HG03457 (cell line): ENCODE data around the gene TRIM14.
"Not testable (repeated sequence)": the region's sequence is repeated elsewhere in the genome, so short reads cannot be mapped to it uniquely, and the experiment has no call there.

Experiments used
- ATAC-seq: cut with Tn5 transposase; IDR thresholded peaks from one replicate; pipeline ENCODE4 v1.9.1; 2021; ENCODE audit warnings: moderate number of reproducible peaks; ENCODE audit not compliant: unreplicated experiment

The TRIM14 gene

DNA sequence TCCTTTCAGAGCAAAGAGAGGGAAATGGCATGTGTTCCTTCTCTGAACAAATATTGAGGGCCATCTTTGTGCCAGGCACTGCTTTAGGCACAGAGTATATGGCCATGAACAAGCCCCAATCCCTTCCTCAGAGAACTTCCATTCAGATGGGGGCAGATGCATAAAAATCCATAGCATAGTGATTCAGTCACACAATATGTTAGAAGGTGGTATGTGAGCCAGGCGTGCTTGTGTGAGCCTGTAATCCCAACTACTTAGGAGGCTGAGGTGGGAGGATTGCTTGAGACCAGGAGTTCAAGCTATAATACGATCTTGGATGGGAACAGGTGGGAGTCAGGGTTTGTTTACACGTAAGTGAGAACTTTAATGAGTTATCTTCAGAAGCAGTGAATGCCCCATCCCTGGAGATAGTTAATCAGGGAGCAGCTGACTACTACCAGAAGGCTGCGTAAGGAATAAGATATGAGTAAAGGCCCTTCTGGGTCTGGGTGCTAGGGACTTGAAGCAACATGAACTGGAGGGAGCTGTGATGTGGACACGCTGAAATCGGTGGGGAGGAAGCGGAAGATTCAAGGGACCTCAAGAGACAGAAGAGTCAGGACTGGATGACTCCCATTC is 35.3 kb downstream of the TRIM14 start:
- no peak for ATAC-seq

DNA sequence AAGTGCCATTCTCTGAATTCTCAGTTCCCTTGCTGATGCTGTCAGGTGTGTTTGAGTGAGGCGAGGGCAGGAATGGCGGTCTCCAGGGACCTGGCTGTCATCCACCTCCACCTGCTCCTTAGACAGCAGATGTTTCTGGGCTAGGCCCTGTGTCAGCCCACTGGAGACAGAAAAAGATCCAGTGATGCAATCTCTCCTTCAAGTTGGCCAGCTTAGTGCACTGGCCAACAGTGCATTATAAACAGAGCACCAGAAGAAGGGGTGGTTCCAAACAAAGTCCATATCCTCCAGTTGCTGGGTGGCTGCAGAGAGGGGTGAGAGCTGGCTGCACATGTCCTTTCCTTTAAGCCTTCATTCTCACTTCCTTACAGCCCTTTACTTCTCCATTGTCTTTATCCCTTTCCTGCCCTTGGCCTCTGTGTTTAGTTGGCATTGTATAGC is 35.9 kb downstream of the TRIM14 start:
- no peak for ATAC-seq

GRCh38 chr9:98081477-98082219 is 37.4 kb downstream of the TRIM14 start:
- no peak for ATAC-seq

DNA sequence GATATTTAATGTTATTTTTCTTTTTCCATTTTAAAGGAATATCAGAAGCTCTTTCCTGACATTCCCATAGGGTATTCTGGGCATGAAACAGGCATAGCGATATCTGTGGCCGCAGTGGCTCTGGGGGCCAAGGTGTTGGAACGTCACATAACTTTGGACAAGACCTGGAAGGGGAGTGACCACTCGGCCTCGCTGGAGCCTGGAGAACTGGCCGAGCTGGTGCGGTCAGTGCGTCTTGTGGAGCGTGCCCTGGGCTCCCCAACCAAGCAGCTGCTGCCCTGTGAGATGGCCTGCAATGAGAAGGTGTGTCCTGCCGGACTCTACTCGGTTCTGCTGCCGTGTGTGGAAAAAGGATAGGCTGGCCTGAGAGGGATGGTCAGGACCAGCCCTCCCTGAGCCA is 38.2 kb downstream of the TRIM14 start:
- ATAC-seq, result no peak

DNA sequence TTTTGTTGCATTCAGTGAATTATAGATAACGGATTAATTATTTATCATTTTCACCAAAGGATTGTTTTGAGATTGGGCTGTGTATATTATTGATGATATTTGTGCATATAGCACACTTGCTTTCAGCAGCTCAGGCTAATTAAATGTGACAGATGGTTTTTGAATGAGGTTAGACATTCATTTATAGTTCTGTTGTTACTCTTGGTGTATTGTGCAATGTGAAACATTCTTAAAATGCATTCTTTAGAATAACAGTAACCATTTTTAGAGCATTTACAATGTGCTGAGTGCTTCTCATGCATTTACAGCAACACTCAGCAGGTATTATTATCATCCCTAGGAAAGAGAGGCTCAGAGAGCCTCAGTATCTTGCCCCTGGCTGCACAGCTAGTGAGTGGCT is 38.7 kb downstream of the TRIM14 start:
- ATAC-seq, result no peak

DNA sequence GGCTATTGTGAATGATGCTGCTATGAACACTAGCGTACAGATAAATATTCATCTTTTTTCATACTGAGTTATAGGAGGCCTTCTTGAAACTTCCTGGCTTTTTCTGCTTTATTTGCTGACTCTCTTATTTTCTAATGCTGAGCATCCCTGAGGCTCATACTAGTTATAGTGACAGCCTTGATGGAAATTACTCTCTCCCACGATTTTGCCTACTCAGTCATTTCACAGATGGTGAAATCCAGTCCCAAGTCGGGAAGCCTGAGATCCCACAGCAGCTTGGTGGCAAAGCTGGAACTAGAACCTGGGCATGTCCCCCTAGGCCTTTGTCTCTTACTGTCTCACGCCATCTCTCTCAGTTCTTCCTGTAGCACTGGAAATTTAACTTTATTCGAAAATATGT is 40.1 kb downstream of the TRIM14 start:
- ATAC-seq, result no peak

- ATAC-seq, result not testable (repeated sequence)
Measured at GRCh38 chr9:98076514-98076890, 42.5 kb downstream of the TRIM14 start.

DNA sequence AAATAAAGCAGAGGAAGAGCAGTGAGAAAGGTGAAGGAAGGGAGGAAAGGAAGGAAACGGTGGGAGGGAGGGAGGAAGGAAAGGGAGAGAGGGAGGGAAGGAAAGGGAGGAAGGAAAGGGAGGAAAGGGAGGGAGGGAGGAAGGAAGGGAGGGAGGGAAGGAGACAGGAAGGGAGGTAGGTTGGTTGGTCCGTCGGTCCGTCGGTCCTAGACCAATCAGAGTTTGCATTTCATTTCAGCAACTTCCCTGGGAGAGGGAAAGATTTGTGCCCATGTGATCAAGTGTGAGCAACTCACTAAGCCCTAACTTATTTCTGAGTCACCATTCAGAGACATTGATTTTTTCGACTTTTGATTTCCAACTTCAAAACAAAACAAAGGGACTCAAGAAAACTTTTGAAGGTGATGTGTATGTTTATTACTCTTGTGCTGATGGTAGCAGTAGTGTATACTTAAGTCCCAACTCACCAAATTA is 43.7 kb downstream of the TRIM14 start:
- no peak for ATAC-seq

GRCh38 chr9:98074115-98074990 is 44.7 kb downstream of the TRIM14 start:
- ATAC-seq, result no peak

DNA sequence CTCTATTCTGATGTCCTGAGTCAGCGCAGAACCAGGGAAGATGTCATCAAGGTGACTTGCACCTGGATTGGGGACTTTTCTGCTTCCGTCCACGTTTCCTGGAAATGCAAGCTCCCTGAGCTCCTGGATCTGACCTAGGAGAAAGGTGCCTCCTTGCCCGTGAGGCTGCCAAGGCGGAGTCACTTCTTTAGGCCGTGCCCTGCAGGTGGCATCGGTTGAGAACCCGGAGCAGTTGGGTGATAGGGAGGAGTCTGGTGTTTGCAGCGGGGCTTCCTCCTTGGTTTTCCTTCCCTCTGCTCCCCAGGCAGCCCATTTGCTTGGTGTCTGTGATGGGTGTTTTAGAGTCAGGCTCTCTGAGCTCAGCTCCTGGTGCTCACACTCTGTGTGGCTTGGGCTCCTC is 47.3 kb downstream of the TRIM14 start:
- ATAC-seq, result no peak

GRCh38 chr9:98070704-98071103 is 48.3 kb downstream of the TRIM14 start:
- no peak for ATAC-seq

GRCh38 chr9:98069551-98069950 is 49.5 kb downstream of the TRIM14 start:
- ATAC-seq, result no peak

DNA sequence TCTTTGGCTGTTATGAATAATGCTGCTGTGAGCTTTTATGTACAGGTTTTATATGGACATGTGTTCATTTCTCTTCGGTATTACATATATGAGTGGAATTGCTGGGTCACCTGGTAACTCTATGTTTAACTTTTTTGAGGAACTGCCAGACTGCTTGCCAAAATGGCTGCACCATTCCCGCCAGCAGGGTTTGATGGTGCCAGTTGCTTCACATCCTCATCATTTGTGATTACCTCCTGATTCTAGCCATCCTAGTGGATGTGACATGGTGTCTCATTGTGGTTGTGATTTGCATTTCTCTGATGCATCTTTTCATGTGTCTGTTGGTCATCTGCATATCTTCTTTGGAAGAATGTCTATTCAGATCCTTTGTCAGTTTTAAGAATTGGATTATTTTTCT is 51.8 kb downstream of the TRIM14 start:
- no peak for ATAC-seq

DNA sequence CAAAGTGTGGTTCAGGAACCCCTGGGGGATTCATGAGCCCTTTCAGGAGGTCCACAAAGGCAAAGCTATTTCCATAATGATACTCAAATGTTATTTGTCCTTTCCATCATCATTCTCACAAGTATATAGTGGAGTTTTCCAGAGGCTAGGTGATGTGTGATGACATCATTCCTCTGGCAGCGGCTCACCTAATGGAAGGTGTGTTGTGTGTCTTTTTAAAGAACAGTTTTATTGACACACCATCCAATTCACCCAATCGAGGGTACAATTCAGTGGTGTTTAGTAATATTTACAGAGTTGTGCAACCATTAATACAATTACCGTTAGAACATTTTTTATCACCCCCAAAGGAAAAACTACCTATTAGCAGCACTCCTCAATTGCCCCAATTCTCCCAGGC is 52.8 kb downstream of the TRIM14 start:
- no peak for ATAC-seq

DNA sequence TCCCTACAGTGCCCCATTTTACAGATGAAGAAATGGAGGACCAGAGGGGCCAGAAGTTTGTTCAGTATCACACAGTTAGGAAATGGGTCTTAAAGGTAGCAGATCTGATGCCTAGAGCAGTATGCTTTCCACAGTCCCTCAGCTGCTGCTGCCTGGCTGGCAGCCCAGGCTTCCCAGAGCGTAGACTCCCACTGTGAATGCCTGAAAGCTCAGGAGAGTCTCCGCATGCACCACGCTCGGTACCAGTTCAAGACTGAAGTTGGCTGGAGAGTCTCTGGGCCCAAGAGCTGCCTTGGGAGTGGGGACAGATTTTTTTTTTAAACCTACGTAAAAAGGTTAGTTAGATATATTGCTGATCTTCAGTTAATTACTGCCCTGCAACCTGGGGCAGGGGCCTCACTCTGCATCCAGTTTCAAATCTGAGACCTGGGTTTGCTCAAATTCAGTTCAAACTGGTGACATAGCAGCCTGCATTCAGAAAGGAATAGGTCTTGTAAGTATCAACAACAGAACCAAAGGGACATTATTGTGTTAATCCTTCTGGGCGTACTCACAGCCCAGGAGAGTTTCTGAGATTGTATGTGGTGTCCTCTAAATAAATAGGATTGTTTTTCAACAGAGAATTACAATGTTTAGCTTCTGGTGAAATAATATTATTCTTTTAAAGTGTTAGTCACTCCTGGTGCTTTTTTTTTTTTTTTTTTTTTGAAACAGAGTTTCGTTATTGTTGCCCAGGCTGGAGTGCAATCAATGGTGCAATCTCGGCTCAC is 54.2 kb downstream of the TRIM14 start:
- ATAC-seq, result no peak

GRCh38 chr9:98062161-98062560 is 56.9 kb downstream of the TRIM14 start:
- ATAC-seq, result no peak

GRCh38 chr9:98057138-98057799 is 61.8 kb downstream of the TRIM14 start:
- ATAC-seq, result peak; percentile 10

GRCh38 chr9:98056269-98057137 is 62.5 kb downstream of the TRIM14 start, which contains the start of gene NANS:
TSS of gene NANS (plus strand) at chr9:98056732. CDS start at chr9:98056809, 77 bp downstream.
- peak; percentile 93 for ATAC-seq

DNA sequence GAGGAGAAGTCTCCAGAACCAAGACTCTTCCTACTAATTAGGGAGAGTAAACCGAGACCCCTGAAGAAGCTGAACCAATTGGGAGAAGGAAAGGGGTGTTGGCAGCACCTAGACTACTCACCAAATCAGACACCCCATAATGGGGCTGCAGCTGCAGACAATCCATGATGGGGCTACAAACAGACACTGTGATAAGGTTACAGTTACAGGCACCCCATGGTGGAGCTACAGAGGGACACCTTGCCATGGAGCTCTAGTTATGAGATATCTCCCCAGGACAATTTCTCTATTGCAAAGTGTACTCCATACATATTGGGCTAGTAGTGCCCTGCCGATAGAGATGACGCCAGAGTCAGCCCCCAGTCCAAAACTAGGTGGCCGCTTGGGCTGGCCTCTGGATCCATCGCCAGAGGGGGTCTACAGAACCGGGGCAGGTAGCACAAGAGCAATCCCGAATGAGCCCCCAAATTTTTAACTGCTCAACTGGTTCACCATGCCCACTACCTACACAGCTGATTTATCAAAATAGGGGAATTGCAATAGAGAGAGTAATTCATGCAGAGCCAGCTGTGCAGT is 64.6 kb downstream of the TRIM14 start:
- ATAC-seq, result no peak
